GM12878 (cell line): ENCODE data around the gene YES1. TPM values are rescaled to one million over a fixed set of nuclear protein-coding genes. Genes with fewer than 3 reads are reported as not detected.
A peak's percentile ranks its signal among the peaks of the same experiment; 100 is the strongest.

Experiments used
- ATAC-seq: fragments of 200-7000 bp; cut with Tn5 transposase; 3 replicates; pipeline ENCODE4 v1.9.1; 2020; ENCODE audit warnings: mild to moderate bottlenecking, moderate library complexity
- BruUV-seq: library from RNA; stranded (reverse); fragments of 400-500 nt; replicated peaks from 2 replicates; lab custom pipeline; 2021; lab: Mats Ljungman, UMichigan
- CTCF ChIA-PET: fragments of 300-600 bp; sonication (Branson Sonifier 250); formaldehyde crosslinking; extraction: SDS; loops from one replicate; lab custom pipeline; 2021; ENCODE audit warnings: inconsistent platforms; lab: Yijun Ruan, JAX
- POLR2A ChIA-PET: fragments of 350-600 bp; formaldehyde crosslinking; extraction: SDS; loops from one replicate; lab custom pipeline; 2021; ENCODE audit warnings: inconsistent platforms; lab: Charles Lee
- RAD21 ChIA-PET: fragments of 300-600 bp; sonication (Branson Sonifier 250); formaldehyde crosslinking; loops from one replicate; lab custom pipeline; 2023; ENCODE audit warnings: antibody characterized with exemption; ENCODE audit not compliant: unreplicated experiment; lab: Charles Lee
- SMC1A ChIA-PET: fragments of 300-600 bp; sonication (Branson Sonifier 250); formaldehyde crosslinking; loops from one replicate; lab custom pipeline; 2023; ENCODE audit not compliant: unreplicated experiment, uncharacterized antibody; lab: Charles Lee
- DNase-seq: peaks from one replicate; pipeline ENCODE4 v3.0.0-alpha.2; 2011; ENCODE audit warnings: low read depth, low spot score
- FAIRE-seq: peaks from 3 replicates; lab custom pipeline; 2011; peaks lifted over from hg19 to GRCh38; lab: Jason Lieb, UNC
- H2AFZ ChIP-seq: 2 replicates; pipeline ENCODE4 v1.6.0; 2011; ENCODE audit warnings: low read depth, low read length, control low read depth; ENCODE audit not compliant: control insufficient read depth
- H3K27ac ChIP-seq: 2 replicates; pipeline ENCODE4 v1.5.1; 2011; ENCODE audit warnings: control low read depth; ENCODE audit not compliant: control insufficient read depth, insufficient read depth
- H3K27me3 ChIP-seq, 2 experiments: replicated peaks in 1 of 2; 2 replicates each; pipeline versions ENCODE4 v1.6.0 to v1.6.1; 2011; ENCODE audit warnings: low read length in 1 of 2; ENCODE audit not compliant: control insufficient read depth in 2 of 2, insufficient read depth in 2 of 2
- H3K36me3 ChIP-seq, 2 experiments: 2 replicates each; pipeline ENCODE4 v1.5.1; 2011; ENCODE audit warnings: low read length in 1 of 2; ENCODE audit not compliant: control insufficient read depth in 2 of 2, insufficient read depth in 2 of 2
- H3K4me1 ChIP-seq: 2 replicates; pipeline ENCODE4 v1.6.1; 2011; ENCODE audit warnings: mild to moderate bottlenecking, low read length, moderate library complexity, mixed read lengths; ENCODE audit not compliant: control insufficient read depth, insufficient read depth
- H3K4me2 ChIP-seq: 2 replicates; pipeline ENCODE4 v1.6.0; 2011; ENCODE audit warnings: control low read depth; ENCODE audit not compliant: control insufficient read depth, insufficient read depth
- H3K4me3 ChIP-seq: fragments of 200-600 bp; sonication (generic); 2 replicates; pipeline ENCODE4 v1.5.1; 2016
- H3K79me2 ChIP-seq: 2 replicates; pipeline ENCODE4 v1.6.0; 2011; ENCODE audit warnings: low read length; ENCODE audit not compliant: control insufficient read depth, insufficient read depth
- H3K9ac ChIP-seq: 2 replicates; pipeline ENCODE4 v1.8.0; 2011; ENCODE audit warnings: low read length, control low read depth, mixed read lengths; ENCODE audit not compliant: control insufficient read depth, insufficient read depth
- H3K9me3 ChIP-seq: replicated peaks from 3 replicates; pipeline ENCODE4 v1.5.1; 2011; ENCODE audit warnings: mild to moderate bottlenecking, low read length; ENCODE audit not compliant: control insufficient read depth, insufficient read depth
- H4K20me1 ChIP-seq: 2 replicates; pipeline ENCODE4 v1.6.0; 2011; ENCODE audit not compliant: control insufficient read depth, insufficient read depth
- BCL11A ChIP-seq: IDR thresholded peaks from 2 replicates; pipeline ENCODE4 v1.6.1; 2011; ENCODE audit warnings: low read depth, low read length
- CEBPB ChIP-seq, 2 experiments: fragments of 150-350 bp in 1 of 2; IDR thresholded peaks; 2 replicates each; pipeline ENCODE4 v1.6.1; 2012 to 2014; ENCODE audit warnings: low read depth in 2 of 2, low read length in 2 of 2, borderline replicate concordance in 1 of 2, inconsistent platforms in 1 of 2
- CHD1 ChIP-seq: IDR thresholded peaks from 2 replicates; pipeline ENCODE4 v1.6.1; 2012; ENCODE audit warnings: low read depth, low read length, improper control_type of control experiment
- ESRRA ChIP-seq: IDR thresholded peaks from 2 replicates; pipeline ENCODE4 v1.6.1; 2012; ENCODE audit warnings: mild to moderate bottlenecking, low read length, improper control_type of control experiment
- IRF4 ChIP-seq: IDR thresholded peaks from 2 replicates; pipeline ENCODE4 v1.6.1; 2011; ENCODE audit warnings: low read depth, low read length
- MTA3 ChIP-seq: IDR thresholded peaks from 2 replicates; pipeline ENCODE4 v1.6.1; 2012; ENCODE audit warnings: low read length, inconsistent platforms, borderline replicate concordance
- MYC ChIP-seq: IDR thresholded peaks from 2 replicates; pipeline ENCODE4 v1.6.1; 2011; ENCODE audit warnings: mild to moderate bottlenecking, low read length, moderate library complexity, inconsistent platforms; ENCODE audit not compliant: insufficient read depth, insufficient replicate concordance, insufficient read length, severe bottlenecking
- NFYB ChIP-seq: IDR thresholded peaks from 2 replicates; pipeline ENCODE4 v1.6.1; 2011; ENCODE audit warnings: low read depth, mild to moderate bottlenecking, low read length, improper control_type of control experiment, moderate library complexity; ENCODE audit not compliant: insufficient read depth
- NR2F1 ChIP-seq: fragments of 450-650 bp; conservative IDR thresholded peaks from 2 replicates; pipeline ENCODE4 v1.6.1; 2017; ENCODE audit warnings: mild to moderate bottlenecking
- SMARCA5 ChIP-seq: fragments of 450-650 bp; IDR thresholded peaks from 2 replicates; pipeline ENCODE4 v1.6.1; 2017; ENCODE audit warnings: mild to moderate bottlenecking
- SREBF1 ChIP-seq: IDR thresholded peaks from 2 replicates; pipeline ENCODE4 v1.6.1; 2012; ENCODE audit warnings: mild to moderate bottlenecking, low read length
- YY1 ChIP-seq: IDR thresholded peaks from 2 replicates; pipeline ENCODE4 v1.6.1; 2011; ENCODE audit warnings: low read depth, mild to moderate bottlenecking, low read length
- WGBS: methylation state at CpG from one replicate; pipeline ENCODE4 v1.1.6; 2016; ENCODE audit warnings: low lambda C conversion rate; ENCODE audit not compliant: insufficient replicate concordance, insufficient coverage; ENCODE audit errors: missing lambda C conversion rate; 5-methylcytosine and 5-hydroxymethylcytosine counted together
- in situ Hi-C: fragments of 300-500 bp; cut with MboI; formaldehyde crosslinking; loops from 9 replicates; pipeline ENCODE4 v1.14.3; 2018; ENCODE audit warnings: mixed read lengths
- intact Hi-C: fragments of 100-400 bp; cut with micrococcal nuclease; formaldehyde crosslinking; loops from one replicate; pipeline ENCODE4 v1.14.2; 2022; ENCODE audit not compliant: unreplicated experiment
- polyA plus RNA-seq, 11 experiments: library from polyadenylated mRNA; depleted of rRNA in 4 of 11; unstranded in 6 of 11; stranded (reverse) in 5 of 11; fragments of >200 nt; fragmentation: Nextera tagmentation in 4 of 11; fragmentation: Illumina TruSeq in 1 of 11; extraction: Ambion mirVana in 4 of 11; extraction: Trizol in 1 of 11; gene quantifications; 1 replicate in 1 of 11; 2 replicates in 10 of 11; pipeline versions ENCODE4 v1.2.1 to v1.2.3, GENCODE V29; 2011 to 2016; ENCODE audit warnings: inconsistent platforms in 2 of 11, missing spikeins in 2 of 11, low read depth in 1 of 11
- total RNA-seq, 4 experiments: library from RNA; depleted of rRNA in 3 of 4; stranded (reverse); fragments of >200 nt in 3 of 4; fragmentation: Illumina TruSeq in 1 of 4; extraction: Trizol in 1 of 4; gene quantifications; 2 replicates each; pipeline versions ENCODE4 v1.2.1 to v1.2.3, GENCODE V29; 2013 to 2021
- TF ChIP-seq, protein P1 (sequence below): fragments of 450-650 bp; IDR thresholded peaks from 2 replicates; pipeline ENCODE4 v1.6.1; 2016; ENCODE audit warnings: mild to moderate bottlenecking
- TF ChIP-seq, protein P2 (sequence below): fragments of 450-650 bp; IDR thresholded peaks from 2 replicates; pipeline ENCODE4 v1.6.1; 2016; ENCODE audit warnings: mild to moderate bottlenecking
- TF ChIP-seq, protein P3 (sequence below): fragments of 450-650 bp; formaldehyde crosslinking; IDR thresholded peaks from 2 replicates; pipeline ENCODE4 v1.4.0; 2022; ENCODE audit warnings: mild to moderate bottlenecking, moderate library complexity

YES1 gene
- total and polyA plus RNA-seq, 10 of the 15 experiments (the other 5 are each of a cell fraction or from before 2014, with no cell fraction given), result 2.3 to 7.9 (median 5.8) TPM

DNA sequence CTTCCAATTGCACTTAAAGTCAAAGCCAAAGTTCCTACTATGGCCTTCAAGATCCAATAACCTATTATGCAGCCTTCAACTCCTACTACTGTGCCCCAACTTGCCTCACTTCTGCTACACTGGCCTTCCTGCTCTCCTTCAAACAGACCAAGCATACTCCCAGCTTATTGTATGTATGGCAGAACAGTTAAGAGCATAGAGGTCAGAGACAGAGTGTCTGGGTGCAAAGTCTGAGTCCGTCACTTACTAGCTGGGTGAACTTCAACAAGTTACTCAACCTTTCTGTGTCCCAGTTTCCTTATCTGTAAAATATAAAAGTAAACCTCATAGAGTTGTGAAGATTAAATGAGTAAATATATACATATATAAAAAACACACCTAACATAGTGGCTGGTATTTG lies 37.2 kb downstream of the YES1 start (continued):
- TF ChIP-seq CHD1, result no peak
- TF ChIP-seq, protein P1, sequence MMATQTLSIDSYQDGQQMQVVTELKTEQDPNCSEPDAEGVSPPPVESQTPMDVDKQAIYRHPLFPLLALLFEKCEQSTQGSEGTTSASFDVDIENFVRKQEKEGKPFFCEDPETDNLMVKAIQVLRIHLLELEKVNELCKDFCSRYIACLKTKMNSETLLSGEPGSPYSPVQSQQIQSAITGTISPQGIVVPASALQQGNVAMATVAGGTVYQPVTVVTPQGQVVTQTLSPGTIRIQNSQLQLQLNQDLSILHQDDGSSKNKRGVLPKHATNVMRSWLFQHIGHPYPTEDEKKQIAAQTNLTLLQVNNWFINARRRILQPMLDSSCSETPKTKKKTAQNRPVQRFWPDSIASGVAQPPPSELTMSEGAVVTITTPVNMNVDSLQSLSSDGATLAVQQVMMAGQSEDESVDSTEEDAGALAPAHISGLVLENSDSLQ, result no peak
- TF ChIP-seq SREBF1, result no peak
- TF ChIP-seq NFYB, result no peak
- TF ChIP-seq NR2F1, result no peak
- TF ChIP-seq, protein P2, sequence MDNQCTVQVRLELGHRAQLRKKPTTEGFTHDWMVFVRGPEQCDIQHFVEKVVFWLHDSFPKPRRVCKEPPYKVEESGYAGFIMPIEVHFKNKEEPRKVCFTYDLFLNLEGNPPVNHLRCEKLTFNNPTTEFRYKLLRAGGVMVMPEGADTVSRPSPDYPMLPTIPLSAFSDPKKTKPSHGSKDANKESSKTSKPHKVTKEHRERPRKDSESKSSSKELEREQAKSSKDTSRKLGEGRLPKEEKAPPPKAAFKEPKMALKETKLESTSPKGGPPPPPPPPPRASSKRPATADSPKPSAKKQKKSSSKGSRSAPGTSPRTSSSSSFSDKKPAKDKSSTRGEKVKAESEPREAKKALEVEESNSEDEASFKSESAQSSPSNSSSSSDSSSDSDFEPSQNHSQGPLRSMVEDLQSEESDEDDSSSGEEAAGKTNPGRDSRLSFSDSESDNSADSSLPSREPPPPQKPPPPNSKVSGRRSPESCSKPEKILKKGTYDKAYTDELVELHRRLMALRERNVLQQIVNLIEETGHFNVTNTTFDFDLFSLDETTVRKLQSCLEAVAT, result no peak

DNA sequence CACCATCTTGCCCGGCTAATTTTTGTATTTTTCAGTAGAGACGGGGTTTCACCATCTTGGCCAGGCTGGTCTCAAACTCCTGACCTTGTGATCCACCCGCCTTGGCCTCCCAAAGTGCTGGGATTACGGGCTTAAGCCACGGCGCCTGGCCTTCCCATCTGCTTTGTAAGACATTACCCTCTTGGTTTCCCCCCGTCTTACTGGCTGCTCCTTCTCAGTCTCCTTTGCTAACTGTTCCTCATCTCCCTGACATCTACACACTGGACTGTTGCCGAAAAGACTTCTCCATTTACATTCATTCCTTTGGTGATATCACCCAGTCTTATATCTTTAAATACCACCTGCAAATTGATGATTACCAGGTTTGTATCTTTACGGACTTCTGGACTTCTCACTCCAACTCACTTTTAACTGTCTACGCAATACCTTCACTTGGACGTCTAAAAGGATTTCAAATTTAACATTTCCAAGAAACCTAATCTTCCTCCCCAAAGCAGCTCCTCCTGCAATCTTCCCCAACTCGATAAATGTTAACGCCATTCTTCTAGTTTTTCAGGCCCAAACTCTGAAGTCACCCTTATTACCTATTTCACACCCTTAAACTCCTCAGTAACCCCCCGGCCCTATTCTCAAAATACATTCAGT lies 37.9 kb downstream of the YES1 start:
- WGBS, result 94% methylated on average over 14 of the region's 14 CpGs
- ChIA-PET SMC1A (interaction anchor here (1.5 kb wide), 1 partner anchor 9 kb away, joined by 4 read pairs; no protein-coding TSS in a partner anchor), CTCF (no interaction called here), RAD21 (no interaction called here), POLR2A (no interaction called here)
- Histone ChIP-seq H3K4me2 (no peak overlapping the region), H4K20me1 (no peaks in the 10 kb centered on the region), H3K36me3 (no peaks in the 10 kb centered on the region; a peak in 1 of 4 replicates), H3K27ac (no peak overlapping the region), H3K79me2 (no peaks in the 10 kb centered on the region; the same call in none of the 2 replicates), H3K9ac (no peak overlapping the region), H2AFZ (no peak overlapping the region), H3K4me3 (no peak overlapping the region), H3K4me1 (no peaks in the 10 kb centered on the region), H3K27me3 (no peaks in the 10 kb centered on the region), H3K9me3 (no peaks in the 10 kb centered on the region)
- no peak for FAIRE-seq
- in situ Hi-C loops (no loop called here), intact Hi-C loops (no loop called here)
- TSS peak; percentile 23 for BruUV-seq
- no peak for DNase-seq
- no peak for ATAC-seq
- TF ChIP-seq IRF4 (no peak), NR2F1 (no peak), BCL11A (no peak), MYC (no peak), CEBPB (IDR thresholded peaks at IDR 0.05; ENCODE audit: borderline replicate concordance in 1 of 2, low read depth in 2 of 2, low read length in 2 of 2) (no peak), SMARCA5 (no peak), YY1 (no peak), MTA3 (no peak), ESRRA (no peak)
- TF ChIP-seq, protein P3, sequence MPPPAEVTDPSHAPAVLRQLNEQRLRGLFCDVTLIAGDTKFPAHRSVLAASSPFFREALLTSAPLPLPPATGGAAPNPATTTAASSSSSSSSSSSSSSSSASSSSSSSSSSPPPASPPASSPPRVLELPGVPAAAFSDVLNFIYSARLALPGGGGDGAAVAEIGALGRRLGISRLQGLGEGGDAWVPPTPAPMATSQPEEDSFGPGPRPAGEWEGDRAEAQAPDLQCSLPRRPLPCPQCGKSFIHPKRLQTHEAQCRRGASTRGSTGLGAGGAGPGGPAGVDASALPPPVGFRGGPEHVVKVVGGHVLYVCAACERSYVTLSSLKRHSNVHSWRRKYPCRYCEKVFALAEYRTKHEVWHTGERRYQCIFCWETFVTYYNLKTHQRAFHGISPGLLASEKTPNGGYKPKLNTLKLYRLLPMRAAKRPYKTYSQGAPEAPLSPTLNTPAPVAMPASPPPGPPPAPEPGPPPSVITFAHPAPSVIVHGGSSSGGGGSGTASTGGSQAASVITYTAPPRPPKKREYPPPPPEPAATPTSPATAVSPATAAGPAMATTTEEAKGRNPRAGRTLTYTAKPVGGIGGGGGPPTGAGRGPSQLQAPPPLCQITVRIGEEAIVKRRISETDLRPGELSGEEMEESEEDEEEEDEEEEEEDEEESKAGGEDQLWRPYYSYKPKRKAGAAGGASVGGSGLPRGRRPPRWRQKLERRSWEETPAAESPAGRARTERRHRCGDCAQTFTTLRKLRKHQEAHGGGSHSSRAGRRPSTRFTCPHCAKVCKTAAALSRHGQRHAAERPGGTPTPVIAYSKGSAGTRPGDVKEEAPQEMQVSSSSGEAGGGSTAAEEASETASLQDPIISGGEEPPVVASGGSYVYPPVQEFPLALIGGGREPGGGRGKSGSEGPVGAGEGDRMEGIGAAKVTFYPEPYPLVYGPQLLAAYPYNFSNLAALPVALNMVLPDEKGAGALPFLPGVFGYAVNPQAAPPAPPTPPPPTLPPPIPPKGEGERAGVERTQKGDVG (CRISPR knock-in tag), result no peak
